ENCODE measurements around the gene CHRDL2. TPM values are rescaled to one million over a fixed set of nuclear protein-coding genes. Genes with fewer than 3 reads are reported as not detected.

The CHRDL2 gene
- total RNA-seq, 1 experiment from 2014 or later = 2.5 TPM

GRCh38 chr11:74713686-74714085, 17.5 kb downstream of the CHRDL2 start:
- no peak for TF ChIP-seq CTCF (IDR thresholded peaks at IDR 0.05; ENCODE audit: insufficient read depth in 1 of 2, low read depth in 1 of 2, low read length in 1 of 2, severe bottlenecking in 1 of 2, unreplicated experiment in 1 of 2)
- POLR2A ChIA-PET = no interaction called here

GRCh38 chr11:74710281-74710938, 20.8 kb downstream of the CHRDL2 start:
- Mint-ChIP-seq H3K4me3 (ENCODE audit: unreplicated experiment) (no peak overlapping the region), H3K9me3 (ENCODE audit: unreplicated experiment) (no peaks in the 10 kb centered on the region), H3K36me3 (ENCODE audit: insufficient read depth, unreplicated experiment) (no peaks in the 10 kb centered on the region), H3K4me1 (ENCODE audit: low read depth, unreplicated experiment) (peaks cover 7% of the 10 kb centered on the region), H3K27me3 (ENCODE audit: insufficient read depth, unreplicated experiment) (no peaks in the 10 kb centered on the region), H3K27ac (ENCODE audit: unreplicated experiment) (no peak overlapping the region)
- no peaks in the 10 kb centered on the region for H3K36me3 ChIP-seq (ENCODE audit: control insufficient read depth, insufficient read depth, low read length)
- H3K4me1 ChIP-seq = 0 out of 2 replicates have a peak, but pooled peaks cover 3% of the 10 kb centered on the region
- TF ChIP-seq CTCF (IDR thresholded peaks at IDR 0.05; ENCODE audit: insufficient read depth in 1 of 2, low read depth in 1 of 2, low read length in 1 of 2, severe bottlenecking in 1 of 2, unreplicated experiment in 1 of 2) = no peak
- no peaks in the 10 kb centered on the region for H3K9me3 ChIP-seq
- intact Hi-C loops (cut with micrococcal nuclease; ENCODE audit: unreplicated experiment) = no loop called here
- no peaks in the 10 kb centered on the region for H3K27me3 ChIP-seq (replicated peaks; ENCODE audit: control insufficient read depth, insufficient read depth, low read length)
- H3K4me3 ChIP-seq (ENCODE audit: low read depth, low read length) = no peak overlapping the region
- BruUV-seq (replicated peaks) = no TSS peak
- CTCF ChIA-PET = interaction anchor here (0.6 to 1.6 kb wide), 5 partner anchors 8 to 537 kb away, joined by 3 to 17 read pairs (median 3); no protein-coding TSS in a partner anchor
- DNase-seq = no peak
- POLR2A ChIA-PET = no interaction called here

More at GRCh38 chr11:74713686-74714085, 17.5 kb downstream of the CHRDL2 start:
- Mint-ChIP-seq H3K27ac (ENCODE audit: unreplicated experiment) (no peak overlapping the region), H3K4me3 (ENCODE audit: unreplicated experiment) (no peak overlapping the region), H3K27me3 (ENCODE audit: insufficient read depth, unreplicated experiment) (no peaks in the 10 kb centered on the region), H3K9me3 (ENCODE audit: unreplicated experiment) (no peaks in the 10 kb centered on the region), H3K4me1 (ENCODE audit: low read depth, unreplicated experiment) (peaks cover 7% of the 10 kb centered on the region), H3K36me3 (ENCODE audit: insufficient read depth, unreplicated experiment) (no peaks in the 10 kb centered on the region)
- no peaks in the 10 kb centered on the region for H3K9me3 ChIP-seq
- H3K4me1 ChIP-seq = 0 out of 2 replicates have a peak, but pooled peaks cover 3% of the 10 kb centered on the region
- no TSS peak for BruUV-seq (replicated peaks)
- CTCF ChIA-PET = no interaction called here
- no peak overlapping the region for H3K4me3 ChIP-seq (ENCODE audit: low read depth, low read length)
- intact Hi-C loops (cut with micrococcal nuclease; ENCODE audit: unreplicated experiment) = no loop called here
- H3K27me3 ChIP-seq (replicated peaks; ENCODE audit: control insufficient read depth, insufficient read depth, low read length) = no peaks in the 10 kb centered on the region
- DNase-seq = no peak
- no peaks in the 10 kb centered on the region for H3K36me3 ChIP-seq (ENCODE audit: control insufficient read depth, insufficient read depth, low read length)

- no TSS peak for BruUV-seq (replicated peaks)
- ChIA-PET POLR2A (no interaction called here), CTCF (interaction anchor here (1.6 kb wide), 1 partner anchor 17 kb away, joined by 5 read pairs; no protein-coding TSS in a partner anchor)
- DNase-seq = no peak
- no peaks in the 10 kb centered on the region for H3K36me3 ChIP-seq (ENCODE audit: control insufficient read depth, insufficient read depth, low read length)
- H3K4me1 ChIP-seq = 0 out of 2 replicates have a peak, but pooled peaks cover 3% of the 10 kb centered on the region
- H3K4me3 Mint-ChIP-seq (ENCODE audit: unreplicated experiment) = no peak overlapping the region
- H3K4me1 Mint-ChIP-seq (ENCODE audit: low read depth, unreplicated experiment) = peaks cover 7% of the 10 kb centered on the region
- no peaks in the 10 kb centered on the region for H3K27me3 ChIP-seq (replicated peaks; ENCODE audit: control insufficient read depth, insufficient read depth, low read length)
- no peaks in the 10 kb centered on the region for H3K9me3 ChIP-seq
- H3K4me3 ChIP-seq (ENCODE audit: low read depth, low read length) = no peak overlapping the region
- no peak for TF ChIP-seq CTCF (IDR thresholded peaks at IDR 0.05; ENCODE audit: insufficient read depth in 1 of 2, low read depth in 1 of 2, low read length in 1 of 2, severe bottlenecking in 1 of 2, unreplicated experiment in 1 of 2)
- intact Hi-C loops (cut with micrococcal nuclease; ENCODE audit: unreplicated experiment) = loop anchor here (10.0 kb wide), 1 partner anchor 536 kb away; the partner anchor contains the start of gene TPBGL
- no peaks in the 10 kb centered on the region for H3K36me3 Mint-ChIP-seq (ENCODE audit: insufficient read depth, unreplicated experiment)
- H3K27me3 Mint-ChIP-seq (ENCODE audit: insufficient read depth, unreplicated experiment) = no peaks in the 10 kb centered on the region
- no peak overlapping the region for H3K27ac Mint-ChIP-seq (ENCODE audit: unreplicated experiment)
- no peaks in the 10 kb centered on the region for H3K9me3 Mint-ChIP-seq (ENCODE audit: unreplicated experiment)
Measured at GRCh38 chr11:74709175-74709574, 22.1 kb downstream of the CHRDL2 start.
